Right ventricle myocardium superior (tissue), 1 donor: ENCODE results near the gene STRA8. TPM values are rescaled to one million over a fixed set of nuclear protein-coding genes. Genes with fewer than 3 reads are reported as not detected.

Experiments
- ATAC-seq: fragments of 200-7000 bp; cut with Tn5 transposase; one replicate; pipeline ENCODE4 v1.9.1; 2020; ENCODE audit warnings: mild to moderate bottlenecking; ENCODE audit not compliant: poor library complexity
- DNase-seq: peaks from one replicate; pipeline ENCODE4 v3.0.0-alpha.2; 2020
- intact Hi-C: fragments of 100-400 bp; cut with DNase I; formaldehyde crosslinking; loops from one replicate; pipeline ENCODE4 v1.11.2; 2022
- microRNA-seq: library from miRNA; unstranded; fragments of <30 nt; microRNA quantifications from one replicate; pipeline ENCODE4 v1.2.0, GENCODE V29; 2020
- total RNA-seq: library from RNA; stranded (reverse); fragmentation: NEBNext Ultra II Directional; extraction: Animal tissue kit (Norgen Biotek cat#: 25700); gene quantifications from one replicate; pipeline ENCODE4 v1.2.1, GENCODE V29; 2021
- donor health status: DM: no; HTN: yes; CAD: no; lungs with severe emphysema.

The STRA8 gene
- total RNA-seq, 1 donor from 2014 or later, result not detected

DNA sequence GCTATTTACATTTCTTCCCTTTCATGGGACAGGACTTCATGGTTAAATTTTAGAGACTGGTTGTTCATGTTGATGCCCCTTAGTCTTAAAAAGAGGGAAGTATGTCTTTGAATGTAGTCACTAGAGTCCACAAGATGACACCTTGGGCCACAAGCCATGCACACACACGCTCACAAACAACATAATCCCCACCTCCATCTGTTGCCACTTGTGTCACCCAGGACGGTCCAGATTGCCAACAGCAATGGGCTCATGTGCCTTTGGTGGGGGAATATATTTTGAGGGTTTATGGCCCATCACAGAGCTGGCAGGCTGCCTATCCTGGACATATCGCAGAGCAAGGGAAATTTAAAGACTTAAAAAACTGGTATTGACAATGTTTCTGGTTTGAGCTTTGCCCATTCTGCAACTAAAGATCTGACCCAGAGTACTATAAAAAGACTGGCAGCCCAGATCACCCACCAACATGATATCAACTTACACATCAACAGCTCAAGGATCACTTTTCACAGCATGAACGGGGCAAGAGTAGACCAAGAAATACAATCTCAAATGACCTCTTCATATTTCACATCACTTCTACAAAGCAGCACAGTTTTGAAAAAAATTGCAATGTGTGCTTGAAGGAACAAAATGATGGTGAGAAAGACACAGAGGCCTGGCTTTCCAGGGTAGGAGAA lies 50.5 kb downstream of the STRA8 start:
- intact Hi-C loops, result loop anchor here (5.0 kb wide), 1 partner anchor 53 kb away; no protein-coding TSS in a partner anchor
- no peak for DNase-seq
- ATAC-seq, result no peak

DNA sequence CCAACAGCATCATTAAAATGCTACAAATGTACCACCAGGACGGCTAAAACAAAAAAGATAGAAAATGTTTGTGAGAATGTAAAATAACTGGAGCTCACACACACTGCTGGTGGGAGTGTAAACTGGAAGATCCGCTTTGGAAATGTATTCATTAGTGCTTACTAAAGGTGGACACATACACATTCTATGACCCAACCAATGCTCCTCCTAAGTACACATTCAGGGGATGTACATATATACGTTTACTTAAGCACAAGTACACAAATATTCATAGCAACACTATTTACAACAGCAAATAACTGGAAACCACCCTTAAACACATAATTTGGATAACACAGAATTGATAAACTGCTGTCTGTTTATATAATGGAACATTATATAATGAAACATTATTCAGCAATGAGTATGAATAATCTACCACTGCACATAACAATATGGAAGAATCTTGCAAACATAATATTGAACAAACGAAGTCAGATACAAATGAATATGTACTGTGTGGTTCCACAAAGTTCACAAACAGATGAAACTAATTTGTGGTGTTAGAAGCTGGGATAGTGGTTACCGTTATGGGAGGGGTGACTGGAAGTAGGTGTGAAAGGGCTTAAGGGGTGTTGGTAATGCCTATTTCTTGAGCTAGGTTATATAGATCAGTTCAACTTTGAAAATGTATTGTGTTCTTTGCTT lies 52.1 kb downstream of the STRA8 start:
- ATAC-seq (no peak), DNase-seq (no peak)
- intact Hi-C loops, result no loop called here

DNA sequence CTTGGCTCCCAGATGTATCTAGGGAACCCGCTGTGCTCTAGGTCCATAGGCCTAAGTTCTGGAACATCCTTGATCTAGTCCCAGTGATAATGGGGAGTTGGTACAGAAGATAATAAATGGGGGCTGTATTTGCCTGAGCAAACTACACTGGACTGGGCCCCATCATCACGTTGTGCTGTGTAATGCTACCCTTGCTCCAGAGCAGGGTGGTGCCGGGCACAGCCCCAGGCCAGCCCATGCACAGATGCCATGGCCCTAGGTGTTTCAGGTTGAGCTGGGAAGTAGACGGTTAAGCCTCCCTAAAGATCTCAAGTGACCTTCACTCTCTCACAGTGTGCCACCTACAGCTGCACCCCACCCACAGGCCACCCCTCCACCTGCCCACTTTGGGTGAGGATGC lies 53.2 kb downstream of the STRA8 start:
- no peak for ATAC-seq
- no peak for DNase-seq
- intact Hi-C loops, result no loop called here

DNA sequence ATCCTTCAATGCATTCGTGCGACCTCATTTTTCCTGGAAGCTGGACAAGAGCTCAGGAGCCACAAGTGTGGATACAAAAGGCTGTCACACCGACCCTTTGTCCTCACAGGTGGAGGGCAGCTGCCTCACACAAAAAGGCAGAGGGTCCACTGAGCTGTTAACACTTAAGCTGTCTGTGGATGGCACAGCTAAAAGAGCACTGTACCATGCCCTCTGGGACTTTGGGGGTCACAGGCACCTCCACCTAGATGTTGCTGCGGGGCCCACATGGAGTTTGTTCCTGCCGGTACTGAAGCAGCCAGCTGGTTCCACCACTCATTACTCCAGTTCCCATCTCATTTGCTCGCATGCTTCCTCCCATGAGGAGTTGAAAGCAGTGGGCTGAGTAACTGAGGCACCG lies 57.0 kb downstream of the STRA8 start:
- ATAC-seq, result no peak
- intact Hi-C loops, result no loop called here
- no peak for DNase-seq

DNA sequence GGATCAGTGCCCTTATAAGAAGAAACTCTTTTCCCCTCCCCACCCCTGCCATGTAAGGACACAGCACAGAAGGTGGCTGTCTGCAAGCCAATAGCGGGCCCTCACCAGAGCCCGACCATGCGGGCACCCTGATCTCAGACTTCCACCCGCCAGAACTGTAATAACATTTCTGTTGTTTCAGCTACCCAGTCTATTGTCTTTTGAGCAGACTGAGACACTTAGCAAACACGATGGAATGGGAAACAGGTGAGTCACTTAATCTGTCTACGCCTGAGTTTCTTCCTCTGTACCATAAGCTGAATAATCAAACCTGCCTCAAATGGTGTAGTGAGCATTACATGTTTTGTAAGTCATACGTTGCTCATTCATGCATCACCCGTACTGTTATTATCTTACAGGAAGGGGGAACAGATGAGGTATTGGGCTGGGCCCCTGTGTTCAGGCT lies 58.2 kb downstream of the STRA8 start:
- intact Hi-C loops, result no loop called here
- no peak for ATAC-seq
- DNase-seq, result no peak

DNA sequence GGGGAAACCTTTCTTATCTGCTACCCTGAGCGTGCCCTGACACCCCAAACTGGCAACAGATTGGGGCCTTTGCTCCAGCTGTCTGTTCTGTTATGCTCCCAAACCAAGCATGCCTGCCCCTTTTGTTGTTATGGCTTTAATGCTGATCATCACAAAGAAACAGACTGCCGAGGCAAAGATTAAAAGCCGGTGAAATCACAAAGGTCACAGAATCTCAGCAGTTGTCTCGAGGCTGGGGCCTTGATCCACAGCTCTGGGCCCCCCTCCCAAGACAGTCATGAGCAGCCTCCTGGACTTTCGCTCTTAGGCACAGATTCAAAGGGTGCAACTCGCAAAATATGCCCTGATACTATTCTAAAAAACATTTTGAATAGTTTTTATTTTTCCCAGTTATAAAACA lies 65.6 kb downstream of the STRA8 start:
- DNase-seq (no peak), ATAC-seq (no peak)
- intact Hi-C loops, result no loop called here

DNA sequence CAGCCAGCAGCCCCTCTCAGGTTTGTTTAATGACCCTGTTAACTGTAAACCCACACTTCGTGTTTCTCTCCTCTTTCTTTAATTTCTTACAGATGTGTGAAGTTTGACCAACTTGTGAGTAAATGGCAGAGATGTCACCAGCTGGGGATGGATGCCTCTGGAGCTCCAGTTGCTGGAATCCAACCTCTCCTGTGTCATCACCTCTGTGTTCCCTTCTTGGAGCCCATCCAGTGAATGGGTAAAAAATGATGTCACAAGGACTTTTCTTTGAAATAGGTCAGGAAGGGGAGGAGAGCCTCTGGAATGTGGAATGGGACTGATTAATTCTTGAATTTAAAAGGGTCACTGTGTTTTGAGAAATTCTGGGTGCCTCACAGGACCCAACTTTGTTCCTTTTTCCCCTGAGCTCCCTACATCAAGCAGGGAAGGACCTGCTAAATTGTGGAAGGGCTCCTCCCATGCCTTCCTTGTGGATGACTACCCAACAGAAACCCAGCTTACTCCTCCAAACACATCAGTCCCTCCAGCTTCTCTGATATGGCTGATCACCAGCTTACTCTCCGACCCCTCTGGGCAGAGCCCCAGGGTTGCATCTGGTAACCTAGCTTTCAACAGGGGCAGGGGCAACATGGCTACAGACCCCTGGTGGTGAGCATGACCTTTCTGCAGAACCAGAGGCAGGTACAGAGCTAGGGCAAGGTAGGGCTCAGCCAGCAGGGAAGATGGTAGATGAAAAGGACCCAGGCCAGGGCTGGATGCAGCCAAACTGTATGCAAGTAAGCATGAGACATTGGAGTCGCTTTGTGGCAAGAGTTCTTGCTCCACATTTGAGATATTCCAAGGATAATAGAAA lies 67.5 kb downstream of the STRA8 start:
- ATAC-seq (no peak), DNase-seq (no peak)
- intact Hi-C loops, result no loop called here

Small RNA genes within 50 kb of the gene (microRNA-seq; reads per million reads assigned to microRNA genes)
- not detected for gene MIR6509

Other genes with a start within 250 kb of the STRA8 start
- gene AGBL3, start 247.3 kb upstream of the STRA8 start, total RNA-seq, result 1.2 TPM
- gene TMEM140, start 85.8 kb upstream of the STRA8 start, total RNA-seq, result 22.8 TPM
- 28.9 TPM for gene CYREN, start 63.1 kb upstream of the STRA8 start, total RNA-seq
- gene WDR91, start 22.3 kb upstream of the STRA8 start, total RNA-seq, result 5.1 TPM